Left hindlimb (tissue), 1 donor: ENCODE results near the gene MAP3K2.
A peak's percentile ranks its signal among the peaks of the same experiment; 100 is the strongest.
"Not testable (repeated sequence)": the region's sequence is repeated elsewhere in the genome, so short reads cannot be mapped to it uniquely, and the experiment has no call there.

Source experiments
- DNase-seq: peaks from one replicate; pipeline ENCODE4 v3.0.0-alpha.2; 2018

MAP3K2 gene

DNA sequence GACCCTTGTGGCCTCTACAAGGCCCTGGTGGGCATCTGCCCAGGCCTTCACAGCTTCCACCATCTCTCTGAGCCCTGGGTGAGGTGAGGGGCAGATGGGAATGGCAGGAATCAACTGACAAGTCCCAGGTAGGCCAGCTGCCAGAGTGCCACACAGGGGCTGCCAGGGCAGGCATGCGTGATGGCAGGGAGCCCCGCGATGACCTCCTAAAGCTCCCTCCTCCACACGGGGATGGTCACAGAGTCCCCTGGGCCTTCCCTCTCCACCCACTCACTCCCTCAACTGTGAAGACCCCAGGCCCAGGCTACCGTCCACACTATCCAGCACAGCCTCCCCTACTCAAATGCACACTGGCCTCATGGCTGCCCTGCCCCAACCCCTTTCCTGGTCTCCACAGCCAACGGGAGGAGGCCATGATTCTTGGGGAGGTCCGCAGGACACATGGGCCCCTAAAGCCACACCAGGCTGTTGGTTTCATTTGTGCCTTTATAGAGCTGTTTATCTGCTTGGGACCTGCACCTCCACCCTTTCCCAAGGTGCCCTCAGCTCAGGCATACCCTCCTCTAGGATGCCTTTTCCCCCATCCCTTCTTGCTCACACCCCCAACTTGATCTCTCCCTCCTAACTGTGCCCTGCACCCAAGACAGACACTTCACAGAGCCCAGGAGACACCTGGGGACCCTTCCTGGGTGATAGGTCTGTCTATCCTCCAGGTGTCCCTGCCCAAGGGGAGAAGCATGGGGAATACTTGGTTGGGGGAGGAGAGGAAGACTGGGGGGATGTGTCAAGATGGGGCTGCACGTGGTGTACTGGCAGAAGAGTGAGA lies 32.5 kb upstream of the MAP3K2 start:
- no peak for DNase-seq

DNA sequence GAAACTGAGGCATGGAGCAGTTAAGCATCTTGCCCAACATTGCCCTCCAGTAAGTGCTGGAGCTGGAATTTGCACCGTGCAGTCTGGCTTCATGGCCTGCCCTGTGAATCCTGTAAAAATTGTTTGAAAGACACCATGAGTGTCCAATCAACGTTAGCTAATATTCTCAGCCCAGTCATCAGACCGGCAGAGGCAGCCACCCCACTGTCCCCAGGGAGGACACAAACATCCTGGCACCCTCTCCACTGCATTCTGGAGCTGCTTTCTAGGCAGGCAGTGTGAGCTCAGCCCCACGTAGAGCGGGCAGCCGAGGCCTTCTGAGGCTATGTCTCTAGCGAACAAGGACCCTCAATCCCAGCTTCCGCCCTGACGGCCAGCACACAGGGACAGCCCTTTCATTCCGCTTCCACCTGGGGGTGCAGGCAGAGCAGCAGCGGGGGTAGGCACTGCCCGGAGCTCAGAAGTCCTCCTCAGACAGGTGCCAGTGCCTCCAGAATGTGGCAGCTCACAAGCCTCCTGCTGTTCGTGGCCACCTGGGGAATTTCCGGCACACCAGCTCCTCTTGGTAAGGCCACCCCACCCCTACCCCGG lies 31.8 kb upstream of the MAP3K2 start:
- no peak for DNase-seq

DNA sequence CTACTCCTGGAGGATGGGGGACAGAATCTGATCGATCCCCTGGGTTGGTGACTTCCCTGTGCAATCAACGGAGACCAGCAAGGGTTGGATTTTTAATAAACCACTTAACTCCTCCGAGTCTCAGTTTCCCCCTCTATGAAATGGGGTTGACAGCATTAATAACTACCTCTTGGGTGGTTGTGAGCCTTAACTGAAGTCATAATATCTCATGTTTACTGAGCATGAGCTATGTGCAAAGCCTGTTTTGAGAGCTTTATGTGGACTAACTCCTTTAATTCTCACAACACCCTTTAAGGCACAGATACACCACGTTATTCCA lies 31.3 kb upstream of the MAP3K2 start:
- DNase-seq: no peak

DNA sequence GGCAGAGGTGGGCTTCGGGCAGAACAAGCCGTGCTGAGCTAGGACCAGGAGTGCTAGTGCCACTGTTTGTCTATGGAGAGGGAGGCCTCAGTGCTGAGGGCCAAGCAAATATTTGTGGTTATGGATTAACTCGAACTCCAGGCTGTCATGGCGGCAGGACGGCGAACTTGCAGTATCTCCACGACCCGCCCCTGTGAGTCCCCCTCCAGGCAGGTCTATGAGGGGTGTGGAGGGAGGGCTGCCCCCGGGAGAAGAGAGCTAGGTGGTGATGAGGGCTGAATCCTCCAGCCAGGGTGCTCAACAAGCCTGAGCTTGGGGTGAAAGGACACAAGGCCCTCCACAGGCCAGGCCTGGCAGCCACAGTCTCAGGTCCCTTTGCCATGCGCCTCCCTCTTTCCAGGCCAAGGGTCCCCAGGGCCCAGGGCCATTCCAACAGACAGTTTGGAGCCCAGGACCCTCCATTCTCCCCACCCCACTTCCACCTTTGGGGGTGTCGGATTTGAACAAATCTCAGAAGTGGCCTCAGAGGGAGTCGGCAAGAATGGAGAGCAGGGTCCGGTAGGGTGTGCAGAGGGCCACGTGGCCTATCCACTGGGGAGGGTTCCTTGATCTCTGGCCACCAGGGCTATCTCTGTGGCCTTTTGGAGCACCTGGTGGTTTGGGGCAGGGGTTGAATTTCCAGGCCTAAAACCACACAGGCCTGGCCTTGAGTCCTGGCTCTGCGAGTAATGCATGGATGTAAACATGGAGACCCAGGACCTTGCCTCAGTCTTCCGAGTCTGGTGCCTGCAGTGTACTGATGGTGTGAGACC lies 30.7 kb upstream of the MAP3K2 start, which contains the start of gene PROC:
Gene PROC (plus strand): TSS at position 128 of the 812 bp plus-strand sequence. CDS start 1,516 bp downstream, outside the sequence.
- DNase-seq: no peak

DNA sequence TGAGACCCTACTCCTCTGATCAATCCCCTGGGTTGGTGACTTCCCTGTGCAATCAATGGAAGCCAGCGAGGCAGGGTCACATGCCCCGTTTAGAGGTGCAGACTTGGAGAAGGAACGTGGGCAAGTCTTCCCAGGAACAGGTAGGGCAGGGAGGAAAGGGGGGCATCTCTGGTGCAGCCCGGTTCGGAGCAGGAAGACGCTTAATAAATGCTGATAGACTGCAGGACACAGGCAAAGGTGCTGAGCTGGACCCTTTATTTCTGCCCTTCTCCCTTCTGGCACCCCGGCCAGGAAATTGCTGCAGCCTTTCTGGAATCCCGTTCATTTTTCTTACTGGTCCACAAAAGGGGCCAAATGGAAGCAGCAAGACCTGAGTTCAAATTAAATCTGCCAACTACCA lies 29.6 kb upstream of the MAP3K2 start:
- DNase-seq: no peak

DNA sequence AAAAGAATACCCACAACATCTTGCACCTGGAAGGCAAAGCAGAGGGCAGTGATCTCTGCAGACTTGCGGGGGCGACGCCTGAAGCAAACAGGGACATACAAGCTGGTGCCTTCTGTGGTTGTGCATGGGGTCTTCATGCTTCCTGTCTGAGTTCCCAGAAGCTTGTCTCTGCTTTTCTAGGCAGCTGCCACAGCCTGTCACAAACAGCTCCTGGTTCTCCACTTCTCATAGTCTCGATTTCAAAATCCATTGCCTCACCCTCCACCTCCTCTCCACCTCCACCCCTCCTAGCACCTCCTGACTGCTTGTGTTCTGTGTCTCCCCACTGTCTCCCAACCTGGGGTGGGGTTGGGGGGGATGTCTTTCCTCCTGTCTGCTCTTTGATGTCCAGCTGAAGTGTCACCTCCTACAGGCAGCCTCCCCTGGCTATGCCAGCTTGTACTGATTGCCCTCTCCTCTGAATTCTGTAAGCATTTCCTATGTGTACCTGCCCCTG lies 28.8 kb upstream of the MAP3K2 start:
- no peak for DNase-seq

DNA sequence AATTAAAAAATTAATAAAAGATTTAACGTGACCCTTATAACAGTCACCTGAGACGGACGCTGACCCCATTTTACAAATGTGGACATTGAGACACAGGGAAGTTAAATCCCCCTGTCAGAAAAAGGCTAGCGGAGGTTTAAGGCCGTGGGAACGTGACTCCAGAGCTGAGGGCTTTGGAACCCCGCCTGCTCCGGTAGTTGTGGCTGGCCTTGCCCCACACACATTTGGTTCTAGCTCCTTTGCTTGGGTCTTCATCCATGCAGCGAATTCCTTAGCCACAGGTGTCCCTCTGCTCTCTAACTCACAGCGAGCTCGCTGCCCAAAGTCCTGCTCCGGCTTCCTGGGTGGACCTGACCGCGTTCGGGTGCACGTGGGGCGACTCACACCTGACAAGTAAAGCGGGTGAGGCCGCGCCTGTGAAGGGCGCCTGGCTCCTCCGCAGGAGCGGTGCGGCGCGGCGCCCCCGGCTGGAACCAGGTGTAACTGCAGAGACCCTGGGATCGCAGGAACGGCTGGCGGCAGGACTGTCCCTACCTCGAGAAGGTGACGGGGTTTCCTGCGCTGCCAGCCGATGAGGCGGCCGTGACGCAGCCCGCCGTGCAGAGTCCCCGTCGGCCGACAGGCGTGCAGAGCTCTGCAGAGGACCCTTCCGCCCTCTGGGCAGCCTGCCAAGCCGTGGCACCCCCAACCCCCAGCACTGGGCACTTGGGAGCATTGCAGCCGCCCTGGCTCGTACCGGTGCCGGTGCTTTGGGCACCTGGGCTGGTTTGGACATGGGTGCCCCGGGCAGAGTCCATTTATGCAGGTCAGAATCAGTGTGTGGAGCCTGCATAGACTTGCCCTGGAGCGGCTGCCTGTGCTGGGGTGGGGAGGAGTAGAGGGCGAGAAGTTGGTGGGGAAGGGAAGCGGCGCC lies 28.1 kb upstream of the MAP3K2 start:
- peak; percentile 57 for DNase-seq

DNA sequence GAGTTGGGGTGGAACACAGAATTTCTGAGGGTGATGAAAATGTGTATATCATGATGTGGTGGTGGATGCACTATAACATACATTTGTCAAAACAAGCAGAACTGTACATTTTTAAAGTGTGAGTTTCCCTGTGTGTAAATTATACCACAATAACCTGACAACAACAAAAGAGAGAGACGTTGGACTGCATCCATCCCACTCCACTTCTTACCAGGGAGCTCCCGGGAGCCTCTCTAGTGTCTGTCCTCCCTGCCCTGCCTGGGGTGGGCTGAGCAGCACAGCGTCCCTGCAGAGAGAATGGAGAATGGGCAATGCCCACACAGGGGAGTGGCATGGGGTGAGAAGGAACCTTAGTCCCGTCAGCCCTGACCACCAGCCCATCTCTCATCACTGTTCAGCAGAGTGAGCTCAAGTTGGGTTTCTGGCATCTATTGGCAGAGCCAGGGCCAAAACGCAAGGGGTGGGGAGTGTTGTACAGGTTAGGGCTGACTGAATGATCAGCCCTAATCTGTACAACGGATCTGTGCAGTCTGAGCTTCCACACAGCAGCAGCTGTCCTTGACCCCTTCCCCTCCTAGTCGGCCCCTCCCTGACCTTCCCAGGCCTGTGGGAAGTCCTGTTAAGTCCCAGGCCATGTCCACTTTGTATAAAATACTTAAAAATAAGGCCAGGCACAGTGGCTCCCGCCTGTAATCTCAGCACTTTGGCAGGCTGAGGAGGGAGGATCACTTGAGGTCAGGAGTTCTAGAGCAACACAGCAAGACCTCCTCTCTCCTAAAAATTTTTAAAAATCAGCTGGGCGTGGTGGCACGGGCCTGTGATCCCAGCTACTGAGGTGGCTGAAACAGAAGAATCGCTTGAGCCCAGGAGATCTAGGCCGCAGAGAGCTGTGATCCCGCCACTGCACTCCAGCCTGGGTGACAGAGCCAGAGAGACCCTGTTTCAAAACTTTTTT lies 27.1 kb upstream of the MAP3K2 start:
- no peak for DNase-seq

DNA sequence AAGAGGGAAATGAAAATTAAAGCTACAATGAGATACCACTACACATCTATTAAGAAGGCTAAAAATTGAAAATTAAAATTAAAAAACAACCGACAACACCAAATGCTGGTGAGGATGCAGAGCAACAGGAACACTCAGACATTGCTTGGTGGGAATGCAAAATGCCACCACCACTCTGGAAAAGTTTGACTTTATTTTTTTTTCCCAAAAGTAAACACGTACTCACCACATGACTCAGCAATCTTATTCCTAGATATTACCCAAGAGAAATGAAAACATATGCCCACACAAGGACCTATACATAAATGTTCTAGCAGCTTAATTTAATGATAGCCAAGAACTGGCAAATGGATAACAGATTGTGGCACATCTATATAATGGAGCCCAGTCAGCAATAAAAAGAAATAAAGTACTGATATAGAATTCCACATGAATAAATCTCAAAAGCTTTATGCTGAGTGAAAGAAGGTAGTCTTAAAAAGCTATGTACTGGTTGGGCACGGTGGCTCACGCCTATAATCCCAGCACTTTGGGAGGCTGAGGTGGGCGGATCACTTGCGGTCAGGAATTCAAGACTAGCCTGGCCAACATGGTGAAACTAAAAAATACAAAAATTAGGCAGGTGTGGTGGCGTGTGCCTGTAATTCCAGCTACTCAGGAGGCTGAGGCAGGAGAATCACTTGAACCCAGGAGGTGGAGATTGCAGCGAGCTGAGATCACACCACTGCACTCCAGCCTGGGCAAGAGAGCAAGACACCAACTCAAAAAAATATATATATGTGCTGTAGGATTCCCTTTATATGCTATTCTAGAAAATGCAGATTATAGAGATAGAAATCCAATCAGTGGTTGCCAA lies 26.2 kb upstream of the MAP3K2 start:
- DNase-seq: no peak

DNA sequence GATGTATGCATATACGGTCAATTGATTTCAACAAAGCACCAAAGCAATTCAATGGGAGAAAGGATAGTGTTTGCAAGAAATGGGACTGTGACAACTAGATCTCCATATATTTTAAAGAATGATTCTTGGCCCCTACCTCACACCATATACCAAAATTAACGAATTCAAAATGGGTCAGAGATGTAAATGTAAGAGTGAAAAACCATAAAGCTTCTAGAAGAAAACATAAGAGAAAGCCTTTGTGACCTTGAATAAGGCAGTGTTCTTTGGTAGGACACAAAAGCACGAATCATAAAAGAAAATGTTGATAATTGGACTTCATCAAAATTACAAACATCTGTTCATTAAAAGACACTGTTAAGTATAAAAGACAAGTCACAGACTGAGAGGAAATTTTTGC lies 25.4 kb upstream of the MAP3K2 start:
- DNase-seq: no peak

DNA sequence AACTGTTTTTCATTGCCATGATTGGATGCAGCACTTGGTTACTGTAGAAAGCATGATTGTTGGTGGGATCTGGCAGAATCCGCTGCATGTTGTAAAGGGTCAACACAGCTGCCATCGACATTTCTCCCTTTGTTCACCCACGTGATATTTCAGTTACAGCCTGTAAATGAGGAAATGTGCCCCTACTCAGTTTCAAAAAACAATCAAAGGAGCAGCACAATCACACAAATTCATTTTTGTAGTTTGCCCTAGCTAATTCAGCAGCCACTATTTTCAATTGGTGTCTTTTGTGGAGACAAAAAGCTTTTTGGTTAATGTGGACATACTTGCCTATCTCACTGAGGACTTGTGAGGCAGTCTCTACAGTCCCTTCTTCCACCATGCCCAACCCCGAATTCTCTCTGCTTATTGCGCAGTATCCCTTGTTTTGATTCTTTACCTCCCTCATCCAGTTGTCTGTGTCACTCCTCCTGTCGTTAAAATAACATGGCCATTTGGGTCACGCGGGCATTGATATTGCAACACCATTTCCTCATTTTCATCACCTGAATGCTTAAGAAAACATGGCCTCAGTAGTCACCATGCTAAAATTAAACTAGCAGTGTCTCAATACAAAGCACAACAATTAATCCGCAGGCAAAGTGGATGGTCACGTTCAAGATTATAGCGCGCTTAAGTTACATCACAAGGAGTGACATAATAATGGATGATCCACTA lies 24.0 kb upstream of the MAP3K2 start:
- no peak for DNase-seq

DNA sequence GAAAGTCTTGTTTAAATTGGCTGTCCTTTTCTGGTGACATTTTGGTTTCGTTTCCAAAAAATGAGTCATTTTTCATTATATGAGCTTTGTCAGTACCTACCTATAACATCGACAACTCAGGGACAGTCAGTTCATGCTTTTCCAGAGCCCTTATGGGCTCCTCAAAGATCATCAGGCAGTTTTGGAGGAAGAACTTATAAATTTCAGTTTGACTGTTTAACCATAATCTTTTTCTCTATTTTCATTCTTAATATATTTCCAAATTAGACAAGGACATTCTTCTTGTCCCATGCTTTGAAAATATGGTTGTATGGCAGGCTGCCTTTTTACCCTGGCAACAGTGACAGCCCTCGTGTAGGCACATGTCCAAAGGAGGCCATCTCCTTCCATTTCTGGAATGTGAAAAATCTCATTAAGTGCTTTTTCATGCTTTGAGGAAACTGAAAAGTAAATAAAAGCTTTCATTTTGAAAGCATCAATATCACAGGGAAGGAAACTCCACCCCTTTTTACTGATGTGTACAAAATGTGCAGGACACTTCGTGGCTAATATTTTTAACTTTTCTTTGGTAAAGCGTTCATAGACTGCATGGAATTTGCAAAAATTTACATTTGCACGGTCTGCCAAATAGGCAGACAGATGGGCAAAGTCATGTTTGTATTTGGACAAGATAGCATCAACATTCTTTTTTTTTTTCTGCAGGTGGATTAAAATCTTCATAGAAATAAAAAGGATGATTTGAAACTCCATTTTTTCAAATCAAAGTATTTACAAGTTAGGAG lies 23.3 kb upstream of the MAP3K2 start:
- no peak for DNase-seq

DNA sequence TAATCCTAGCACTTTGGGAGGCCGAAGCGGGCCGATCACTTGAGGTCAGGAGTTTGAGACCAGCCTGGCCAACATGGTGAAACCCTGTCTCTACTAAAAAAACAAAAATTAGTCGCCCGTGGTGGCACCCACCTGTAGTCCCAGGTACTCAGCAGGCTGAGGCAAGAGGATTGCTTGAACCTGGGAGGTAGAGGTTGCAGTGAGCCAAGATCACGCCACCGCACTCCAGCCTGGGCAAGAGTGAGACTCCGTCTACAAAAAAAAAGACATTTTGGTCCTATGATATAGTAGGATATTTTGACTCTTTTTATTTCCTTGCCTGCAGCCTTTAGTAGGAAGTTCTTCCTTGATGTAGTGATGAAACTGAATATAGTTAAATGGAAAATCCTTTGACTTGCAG lies 21.9 kb upstream of the MAP3K2 start:
- DNase-seq: not testable (repeated sequence)

DNA sequence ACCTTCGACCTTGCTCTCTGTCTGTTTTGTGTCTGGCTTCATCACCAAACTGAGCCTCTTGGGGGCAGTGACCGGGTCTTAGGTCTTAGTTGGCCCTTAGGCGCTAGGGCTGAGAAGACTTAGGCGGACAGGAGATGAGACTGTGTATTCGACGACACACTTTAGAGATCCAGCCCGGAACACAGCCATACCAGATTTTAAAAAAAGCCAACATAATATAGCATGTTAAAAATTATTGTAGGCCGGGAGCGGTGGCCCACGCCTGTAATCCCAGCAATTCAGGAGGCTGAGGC lies 21.0 kb upstream of the MAP3K2 start:
- no peak for DNase-seq

DNA sequence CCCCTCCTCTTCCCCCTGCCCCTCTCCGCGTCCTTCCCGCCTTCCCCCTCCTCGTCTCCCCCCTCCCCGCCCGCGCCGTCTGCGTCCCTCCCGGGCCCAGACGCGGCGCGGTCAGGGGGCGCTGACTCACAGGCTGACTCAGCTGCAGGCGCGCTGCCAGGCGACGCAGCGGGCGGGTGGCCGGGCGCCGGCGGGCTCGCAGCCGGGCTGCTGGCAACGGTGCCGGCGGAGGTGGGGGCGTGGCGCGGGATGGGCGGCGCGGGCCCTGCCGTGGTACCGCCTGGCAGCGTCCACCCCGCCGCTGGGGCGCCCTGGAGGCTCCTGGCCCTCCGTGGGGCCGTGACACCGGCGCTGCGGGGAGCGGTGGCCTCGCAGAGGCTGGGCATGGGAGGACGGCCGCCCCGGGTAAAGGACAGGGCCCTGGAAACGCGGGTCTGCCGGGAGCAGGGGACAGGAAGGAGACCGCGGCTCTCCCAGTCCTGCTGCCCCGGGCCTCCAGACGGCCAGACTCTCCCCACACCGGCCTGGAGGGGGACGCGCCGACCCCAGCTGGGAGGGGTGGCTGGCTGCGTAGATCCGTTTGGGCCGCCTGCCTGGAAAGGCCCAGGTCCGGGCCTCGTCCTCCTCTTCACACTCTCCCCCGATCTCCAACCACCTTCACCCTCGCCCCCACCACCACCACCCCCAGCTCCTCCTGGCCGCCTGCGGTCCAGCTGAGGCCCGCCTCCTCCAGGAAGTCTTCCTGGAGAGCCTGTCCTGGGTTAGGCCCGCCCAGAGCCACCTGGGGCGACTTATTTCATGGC lies 20.4 kb upstream of the MAP3K2 start:
- peak; percentile 92 for DNase-seq

DNA sequence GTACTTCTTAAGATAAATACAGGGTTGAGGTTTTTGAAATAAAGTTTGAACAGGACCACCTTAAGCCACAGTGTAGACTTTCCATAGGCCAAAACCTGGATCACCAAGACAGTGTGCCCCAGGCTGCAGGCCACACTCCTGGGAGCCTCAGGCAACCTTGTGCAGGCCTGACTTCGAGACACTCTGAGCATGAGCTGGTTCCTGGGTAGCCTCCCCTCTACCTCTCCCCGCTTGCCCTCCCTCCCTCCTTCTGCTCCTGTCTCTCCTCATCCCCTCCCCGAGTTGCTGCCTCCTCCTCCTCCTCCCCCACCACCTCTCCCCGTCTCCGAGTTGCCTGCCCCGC lies 19.9 kb upstream of the MAP3K2 start:
- no peak for DNase-seq

DNA sequence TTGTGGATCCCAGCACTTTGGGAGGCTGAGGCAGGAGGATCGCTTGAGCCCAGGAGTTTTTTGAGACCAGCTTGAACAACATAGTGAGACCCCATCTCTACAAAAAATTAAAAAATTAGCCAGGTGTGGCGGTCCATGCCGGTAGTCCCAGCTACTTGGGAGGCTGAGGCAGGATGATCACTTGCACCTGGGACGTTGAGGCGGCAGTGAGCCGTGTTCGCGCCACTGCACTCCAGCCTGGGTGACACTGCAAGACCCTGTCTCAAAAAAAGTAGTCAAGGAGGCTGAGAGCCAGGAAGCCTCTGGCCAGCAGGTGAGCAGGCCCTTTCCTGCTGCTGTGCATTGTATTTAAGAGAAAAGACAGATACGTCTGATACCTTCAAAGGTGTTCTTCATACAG lies 19.3 kb upstream of the MAP3K2 start:
- no peak for DNase-seq

DNA sequence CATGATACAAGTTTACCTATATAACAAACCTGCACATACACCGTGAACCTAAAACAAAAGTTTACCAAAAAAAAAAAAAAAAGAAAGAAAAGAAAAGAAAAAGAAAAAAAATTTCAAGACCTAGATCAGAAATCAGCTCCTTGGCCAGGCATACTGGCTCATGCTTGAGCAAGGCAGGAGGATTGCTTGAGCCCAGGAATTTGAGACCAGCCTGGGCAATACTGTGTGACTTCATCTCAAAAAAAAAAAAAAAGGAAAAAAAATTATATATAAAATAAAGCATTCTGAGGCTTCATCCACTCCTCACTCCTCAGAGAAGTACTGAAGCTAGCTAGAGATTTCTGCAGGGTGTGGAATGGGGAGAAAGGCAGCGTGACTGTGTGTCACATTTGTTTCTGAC lies 18.7 kb upstream of the MAP3K2 start:
- DNase-seq: no peak
